Right kidney (tissue), 1 donor: ENCODE data around the gene ERMP1.

ENCODE experiments used
- DNase-seq: peaks from one replicate; pipeline ENCODE4 v3.0.0-alpha.2; 2016

Gene ERMP1

GRCh38 chr9:5854063-5854790 lies 21.3 kb upstream of the ERMP1 start:
- no peak for DNase-seq

DNA sequence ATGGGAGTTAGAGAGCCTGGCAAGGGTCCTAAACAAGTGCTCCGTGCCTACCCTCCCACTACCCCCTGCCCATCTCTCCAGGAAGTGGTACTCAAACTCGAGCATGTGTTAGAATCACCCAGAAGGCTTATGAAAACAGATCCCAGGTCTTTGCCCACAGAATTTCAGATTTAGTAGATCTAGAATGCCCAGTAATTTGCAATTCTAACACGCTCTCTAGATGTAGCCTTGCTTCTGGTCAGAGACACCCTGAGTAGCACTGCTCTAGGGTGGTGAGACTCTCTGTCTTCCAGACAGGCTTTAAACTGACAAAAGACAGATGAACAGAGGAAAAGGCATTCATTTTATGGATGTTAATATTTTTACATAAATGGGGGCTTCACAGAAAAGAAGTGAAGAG lies 20.7 kb upstream of the ERMP1 start:
- DNase-seq = no peak

- DNase-seq = no peak
Observed at GRCh38 chr9:5852987-5853386, 20.1 kb upstream of the ERMP1 start.

DNA sequence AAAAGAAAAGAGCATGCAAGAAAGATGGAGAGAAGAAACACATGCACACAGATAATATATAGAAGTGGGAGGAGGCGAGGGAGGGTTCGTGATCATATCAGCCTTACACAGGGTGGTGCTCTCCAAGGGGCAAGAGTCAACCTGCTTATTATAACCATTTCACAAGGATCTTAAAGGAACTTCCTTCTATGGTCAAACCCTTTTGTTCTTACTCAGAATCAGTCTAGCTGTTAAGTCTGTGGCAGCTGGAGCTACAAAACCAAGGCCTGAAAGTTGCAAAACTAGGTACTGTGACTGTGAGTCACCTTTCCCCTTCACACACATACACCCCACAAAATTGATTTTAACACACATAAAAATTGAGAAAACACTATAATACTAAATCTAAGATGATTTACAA lies 18.5 kb upstream of the ERMP1 start:
- no peak for DNase-seq

GRCh38 chr9:5850724-5851122 lies 17.8 kb upstream of the ERMP1 start:
- DNase-seq = no peak

DNA sequence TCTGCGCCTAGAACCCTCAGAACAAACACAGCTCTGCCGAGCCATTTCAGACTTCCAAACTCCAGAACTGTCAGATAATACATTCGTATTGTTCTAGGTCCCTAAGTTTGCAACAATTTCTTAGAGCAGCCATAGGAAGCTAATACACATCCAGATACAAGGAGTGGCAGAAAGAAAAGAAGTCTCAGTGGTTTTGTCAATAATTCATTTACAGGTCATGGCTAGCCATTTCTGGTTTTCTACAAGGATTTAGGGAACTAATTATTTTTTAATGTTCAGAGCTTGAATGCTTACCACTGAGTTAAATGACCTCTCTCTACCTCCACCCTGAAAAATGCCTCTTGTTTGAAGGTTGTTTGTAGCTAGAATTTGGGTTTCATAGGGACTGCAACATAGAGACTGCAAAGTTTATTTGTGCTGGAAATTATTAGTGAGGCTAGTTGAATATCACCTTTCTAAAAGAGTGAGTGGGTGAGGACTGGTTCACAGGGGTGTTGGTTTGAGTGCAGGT lies 15.5 kb upstream of the ERMP1 start:
- no peak for DNase-seq

- no peak for DNase-seq
Observed at GRCh38 chr9:5846501-5846921, 13.6 kb upstream of the ERMP1 start.

- DNase-seq = no peak
Observed at GRCh38 chr9:5846096-5846495, 13.2 kb upstream of the ERMP1 start.

GRCh38 chr9:5845157-5845531 lies 12.2 kb upstream of the ERMP1 start:
- no peak for DNase-seq

GRCh38 chr9:5843794-5844471 lies 11.0 kb upstream of the ERMP1 start:
- DNase-seq = peak; percentile 55

DNA sequence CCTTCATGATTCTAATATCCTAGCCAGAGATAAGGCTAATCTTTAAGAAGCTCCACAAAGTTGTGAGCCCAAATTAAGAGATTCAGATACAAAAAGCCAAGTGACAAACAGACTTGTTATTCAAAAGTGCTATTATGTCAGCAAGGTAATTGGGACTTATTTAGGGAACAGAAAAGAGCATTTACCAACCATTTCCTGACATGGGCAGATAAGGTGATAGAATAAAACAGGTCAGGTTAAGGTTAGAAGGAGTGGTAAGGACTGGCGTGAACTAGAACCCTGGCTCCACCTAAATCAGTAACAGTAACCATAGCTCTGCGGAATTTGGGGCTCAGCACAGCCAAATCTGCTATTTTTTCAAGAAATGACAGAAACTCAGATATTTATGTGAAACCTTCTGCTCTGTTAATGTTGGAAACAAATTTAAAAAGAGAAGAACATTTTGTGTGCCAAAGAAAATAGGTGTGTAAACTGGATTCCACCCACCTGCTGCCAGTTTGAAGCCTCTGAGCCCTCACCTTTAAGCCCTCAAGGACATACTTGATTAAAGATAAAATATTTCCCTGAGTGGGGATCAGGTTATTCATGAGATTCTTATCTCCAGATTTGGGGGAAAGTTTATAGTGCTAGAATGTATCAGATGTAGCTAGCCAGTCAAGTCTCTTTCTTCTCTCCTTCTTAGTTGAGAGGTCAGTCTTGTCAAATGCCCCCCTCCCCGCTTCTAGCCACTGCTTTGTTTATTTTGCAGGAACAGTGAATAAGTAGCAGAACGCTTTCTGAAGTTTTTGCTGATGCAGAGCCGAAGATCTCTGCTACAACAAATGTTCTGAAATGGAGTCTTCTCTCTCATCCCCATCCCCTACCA lies 10.2 kb upstream of the ERMP1 start:
- no peak for DNase-seq

DNA sequence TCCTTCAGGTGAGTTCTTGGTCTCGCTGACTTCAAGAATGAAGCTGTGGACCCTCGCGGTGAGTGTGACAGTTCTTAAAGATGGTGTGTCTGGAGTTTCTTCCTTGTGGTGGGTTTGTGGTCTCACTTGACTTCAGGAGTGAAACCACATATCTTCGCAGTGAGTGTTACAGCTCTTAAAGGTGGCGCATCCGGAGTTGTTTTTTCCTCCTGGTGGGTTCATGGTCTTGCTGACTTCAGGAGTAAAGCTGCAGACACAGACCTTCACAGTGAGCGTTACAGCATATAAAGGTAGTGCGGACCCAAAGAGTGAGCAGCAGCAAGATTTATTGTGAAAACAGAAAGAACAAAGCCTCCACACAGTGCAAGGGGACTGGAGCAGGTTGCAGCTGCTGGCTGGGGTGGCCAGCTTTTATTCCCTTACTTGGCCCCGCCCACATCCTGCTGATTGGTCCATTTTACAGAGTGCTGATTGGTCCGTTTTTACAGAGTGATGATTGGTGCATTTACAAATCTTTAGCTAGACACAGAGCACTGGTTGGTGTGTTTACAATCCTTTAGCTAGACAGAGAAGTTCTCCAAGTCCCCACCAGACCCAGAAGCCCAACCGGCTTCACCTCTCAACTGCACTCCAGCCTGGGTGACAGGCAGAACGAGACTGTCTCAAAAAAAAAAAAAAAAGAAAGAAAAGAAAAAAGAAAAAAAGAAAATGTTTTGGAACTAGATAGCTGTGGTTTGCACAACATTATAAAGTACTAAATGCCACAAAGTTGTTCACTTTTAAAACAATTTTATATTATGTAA lies 9.1 kb upstream of the ERMP1 start:
- DNase-seq = no peak

DNA sequence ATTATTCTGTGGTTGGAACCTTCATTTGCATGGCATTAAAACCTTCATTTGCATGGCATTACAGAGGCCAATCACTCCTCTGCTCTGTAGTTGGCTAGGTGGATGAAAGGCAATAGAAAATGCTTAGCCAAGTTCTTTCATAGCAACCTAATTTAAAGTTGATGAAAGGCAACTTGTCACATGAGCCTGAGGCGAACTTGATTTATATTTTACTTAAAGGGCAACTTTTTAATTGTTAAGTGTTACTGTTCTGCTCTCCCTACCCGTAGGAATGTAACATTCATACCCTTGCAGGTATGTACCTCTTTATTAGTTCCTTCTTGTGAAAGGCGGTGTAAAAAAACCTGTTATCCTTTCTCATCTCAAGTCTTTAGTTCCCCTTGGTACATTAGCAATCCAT lies 7.9 kb upstream of the ERMP1 start:
- no peak for DNase-seq

GRCh38 chr9:5839572-5839902 lies 6.6 kb upstream of the ERMP1 start:
- DNase-seq = no peak

DNA sequence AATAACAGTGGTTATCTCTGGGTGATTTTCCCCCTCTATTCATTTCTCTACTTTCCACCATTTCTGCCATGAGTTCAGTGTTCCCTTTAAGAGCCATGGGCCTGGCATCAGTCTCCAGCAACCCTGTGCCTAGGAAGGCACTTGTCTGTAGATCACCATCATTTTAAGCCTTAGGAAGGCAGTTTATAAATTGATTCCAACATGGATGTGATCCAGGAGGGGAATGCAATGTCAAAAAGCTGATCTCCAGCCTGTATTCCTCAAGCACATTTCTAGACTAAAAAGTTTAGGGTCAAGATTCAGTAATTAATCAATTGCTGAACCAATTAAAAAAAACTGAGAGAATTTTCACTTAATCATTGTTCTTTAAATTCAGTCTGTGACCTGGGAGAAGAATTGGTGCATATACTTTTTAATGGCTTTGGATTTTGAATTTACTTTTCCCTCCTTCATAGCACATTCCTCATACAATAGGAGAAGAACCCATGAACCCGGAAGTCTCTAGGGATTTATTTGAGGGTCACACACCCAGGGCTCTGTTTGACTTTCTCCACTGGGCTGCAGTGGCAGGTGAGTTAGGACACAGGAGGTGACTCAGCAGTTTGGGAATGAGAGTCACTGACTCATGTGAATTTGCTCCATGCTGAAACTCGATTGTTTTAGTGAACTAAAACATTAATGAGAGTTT lies 6.1 kb upstream of the ERMP1 start:
- no peak for DNase-seq

GRCh38 chr9:5835808-5836207 lies 2.9 kb upstream of the ERMP1 start:
- DNase-seq = no peak

- DNase-seq = no peak
Observed at GRCh38 chr9:5834214-5834613, 1.3 kb upstream of the ERMP1 start.

DNA sequence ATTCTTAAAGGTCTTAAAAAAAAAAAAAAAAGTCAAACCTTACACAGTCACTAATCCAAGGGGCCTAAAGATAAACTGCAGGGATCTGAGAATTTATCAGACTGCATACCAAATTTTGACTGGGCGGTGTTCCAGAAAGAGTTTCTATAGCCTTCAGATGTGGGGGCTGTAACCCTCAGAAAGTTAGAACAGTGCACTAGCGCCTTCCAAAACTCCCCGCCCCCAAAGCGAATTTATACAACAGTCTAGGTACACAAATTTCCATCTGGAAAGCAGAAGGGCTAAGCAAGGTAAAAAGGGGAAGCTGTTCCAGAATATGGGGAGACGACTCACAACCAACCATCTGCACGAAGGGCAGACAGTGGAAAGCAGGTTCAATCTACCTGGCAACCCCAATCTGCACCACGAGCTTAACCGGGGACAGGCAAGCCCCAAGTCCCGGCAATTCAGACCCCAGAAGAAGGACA lies 813 bp downstream of the ERMP1 start:
- DNase-seq = no peak

DNA sequence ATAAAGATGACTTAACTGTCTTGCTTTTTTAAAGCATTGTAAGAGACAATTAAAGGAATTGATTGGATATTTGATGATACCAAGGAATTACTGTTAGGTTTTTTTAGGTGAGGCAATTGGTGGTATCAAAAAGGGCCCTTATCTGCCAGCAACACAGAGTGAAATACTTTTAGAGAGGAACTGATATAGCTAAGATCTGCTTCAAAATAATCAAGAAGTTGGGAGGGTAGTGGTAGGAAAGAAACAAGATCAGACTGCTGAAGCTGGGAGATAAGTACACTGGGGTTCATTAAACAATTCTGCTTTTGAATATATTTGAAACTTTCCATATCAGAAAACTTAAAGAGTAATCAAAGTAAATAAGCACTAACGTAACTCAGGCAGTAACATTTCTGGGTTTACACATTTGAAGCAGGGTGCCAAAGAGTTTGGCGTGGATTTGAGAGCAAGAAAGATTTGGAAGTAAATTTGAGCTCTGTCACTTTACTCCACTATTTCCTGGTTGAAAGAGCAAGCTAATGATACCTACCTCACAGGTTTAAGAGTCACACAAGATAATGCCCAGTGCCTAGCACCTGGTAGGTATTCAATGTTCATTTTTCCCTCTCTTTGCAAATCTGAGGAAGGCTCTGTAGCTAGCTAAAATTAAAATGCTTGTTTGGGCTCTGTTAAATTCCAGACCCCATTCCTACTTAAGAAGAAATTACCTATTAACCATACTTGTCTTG lies 6.9 kb downstream of the ERMP1 start:
- no peak for DNase-seq

- DNase-seq = no peak
Observed at GRCh38 chr9:5825223-5825622, 7.7 kb downstream of the ERMP1 start.

DNA sequence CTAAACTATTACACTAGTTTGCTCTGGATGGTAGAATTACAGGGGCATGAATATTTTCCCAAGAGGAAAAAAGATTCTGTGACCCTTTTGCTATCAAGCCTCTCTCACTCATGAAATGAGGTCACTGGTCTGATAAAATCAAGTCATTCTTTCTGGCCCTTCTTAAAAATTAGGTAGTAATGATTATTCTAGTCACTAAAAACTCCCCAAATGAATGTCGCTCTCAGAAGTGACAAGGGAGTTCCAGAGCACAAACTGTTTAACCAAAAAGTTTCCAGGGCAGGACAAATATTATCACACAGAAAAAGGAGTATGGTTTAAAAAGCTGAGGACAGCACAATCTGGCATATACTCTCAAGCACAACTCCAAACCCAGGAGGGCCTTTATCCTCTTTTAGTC lies 12.5 kb downstream of the ERMP1 start:
- DNase-seq = no peak
